NCI-H2196 (cell line): ENCODE results near the gene HELLS.
"Not testable (repeated sequence)": the region's sequence is repeated elsewhere in the genome, so short reads cannot be mapped to it uniquely, and the experiment has no call there.

ENCODE experiments used
- DNase-seq: peaks from one replicate; lab custom pipeline; 2025; ENCODE audit not compliant: unreplicated experiment; lab: John Stamatoyannopoulos, UW

Gene HELLS

GRCh38 chr10:94607111-94607510 lies 61.5 kb downstream of the HELLS start:
- DNase-seq: no peak

GRCh38 chr10:94608559-94608958 lies 63.0 kb downstream of the HELLS start:
- no peak for DNase-seq

GRCh38 chr10:94614558-94614957 lies 69.0 kb downstream of the HELLS start:
- no peak for DNase-seq

GRCh38 chr10:94617389-94617944 lies 71.9 kb downstream of the HELLS start:
- DNase-seq: peak; percentile 0

GRCh38 chr10:94622666-94623205 lies 77.1 kb downstream of the HELLS start:
- no peak for DNase-seq

GRCh38 chr10:94623572-94623971 lies 78.0 kb downstream of the HELLS start:
- no peak for DNase-seq

GRCh38 chr10:94626476-94626875 lies 80.9 kb downstream of the HELLS start:
- no peak for DNase-seq

GRCh38 chr10:94627511-94627910 lies 81.9 kb downstream of the HELLS start:
- DNase-seq: no peak

GRCh38 chr10:94630017-94630688 lies 84.6 kb downstream of the HELLS start:
- peak; percentile 8 for DNase-seq

GRCh38 chr10:94631077-94631875 lies 85.7 kb downstream of the HELLS start:
- DNase-seq: no peak

- no peak for DNase-seq
Measured at GRCh38 chr10:94632954-94633353, 87.4 kb downstream of the HELLS start.

GRCh38 chr10:94638097-94638496 lies 92.5 kb downstream of the HELLS start:
- not testable (repeated sequence) for DNase-seq

GRCh38 chr10:94639902-94640301 lies 94.3 kb downstream of the HELLS start:
- no peak for DNase-seq

- no peak for DNase-seq
Measured at GRCh38 chr10:94640562-94640961, 95.0 kb downstream of the HELLS start.

- no peak for DNase-seq
Measured at GRCh38 chr10:94641480-94641879, 95.9 kb downstream of the HELLS start.

- no peak for DNase-seq
Measured at GRCh38 chr10:94644352-94644751, 98.8 kb downstream of the HELLS start.

GRCh38 chr10:94645285-94645684 lies 99.7 kb downstream of the HELLS start:
- DNase-seq: no peak
